Activated CD8-positive, alpha-beta T cell treated with anti-CD3 and anti-CD28 coated beads, Interleukin-2, amount 10 ng/mL, durations not matched to agents 7 days and 5 days (primary cell): ENCODE measurements around the gene ATG4B. TPM values are rescaled to one million over a fixed set of nuclear protein-coding genes. Genes with fewer than 3 reads are reported as not detected.
A peak's percentile ranks its signal among the peaks of the same experiment; 100 is the strongest.
"Not testable (repeated sequence)": the region's sequence is repeated elsewhere in the genome, so short reads cannot be mapped to it uniquely, and the experiment has no call there.

Experiments
- ATAC-seq: fragments of 150-1000 bp; cut with Tn5 transposase; one replicate; pipeline ENCODE4 v1.10.0; 2021; ENCODE audit warnings: moderate library complexity
- CTCF ChIA-PET: fragments of 350-600 bp; sonication (Branson Sonifier 250); formaldehyde crosslinking; loops from one replicate; lab custom pipeline; 2021; ENCODE audit warnings: antibody characterized with exemption; lab: Charles Lee
- POLR2A ChIA-PET: fragments of 350-600 bp; sonication (Branson Sonifier 250); formaldehyde crosslinking; loops from one replicate; lab custom pipeline; 2021; ENCODE audit warnings: antibody characterized with exemption; lab: Charles Lee
- DNase-seq: peaks from one replicate; pipeline ENCODE4 v3.0.0-alpha.2; 2020
- H3K27ac Mint-ChIP-seq: one replicate; pipeline ENCODE4 v1.8.0; 2021; ENCODE audit warnings: mild to moderate bottlenecking, mixed read lengths
- H3K27me3 Mint-ChIP-seq: one replicate; pipeline ENCODE4 v1.8.0; 2021; ENCODE audit warnings: low read depth, mixed read lengths
- H3K36me3 Mint-ChIP-seq: one replicate; pipeline ENCODE4 v1.8.0; 2021; ENCODE audit warnings: low read depth, mixed read lengths
- H3K4me1 Mint-ChIP-seq: one replicate; pipeline ENCODE4 v1.8.0; 2021; ENCODE audit warnings: low read depth, mixed read lengths
- H3K4me3 Mint-ChIP-seq: one replicate; pipeline ENCODE4 v1.8.0; 2021; ENCODE audit warnings: mild to moderate bottlenecking, mixed read lengths
- H3K9me3 Mint-ChIP-seq: one replicate; pipeline ENCODE4 v1.8.0; 2022; ENCODE audit warnings: mixed read lengths; ENCODE audit not compliant: insufficient read depth
- total RNA-seq, 2 experiments: library from RNA; stranded (reverse); gene quantifications; one replicate each; pipeline ENCODE4 v1.2.3, GENCODE V29; 2021

ATG4B gene
- total RNA-seq = 10 to 100 TPM; 81.2 to 94.6 TPM

GRCh38 chr2:241637018-241637794 is at the start of gene ATG4B, which contains the start of gene THAP4:
Gene ATG4B, plus strand, starts transcription at chr2:241637693. Its CDS starts 22 bp downstream, at chr2:241637715.
Gene THAP4, minus strand, starts transcription at chr2:241637158. Its CDS starts 141 bp downstream, at chr2:241637017.
- ATAC-seq (peak; percentile 76), DNase-seq (peak; percentile 81)
- ChIA-PET CTCF (interaction anchor here (0.6 to 1.7 kb wide), 7 partner anchors 13 to 322 kb away, joined by 3 to 6 read pairs (median 4); partner anchors contain the start of genes HDLBP, ING5 and SEPTIN2), POLR2A (interaction anchor here (1.0 to 2.3 kb wide), 3 partner anchors 11 to 22 kb away, joined by 3 to 12 read pairs (median 6); no protein-coding TSS in a partner anchor)
- H3K36me3 Mint-ChIP-seq = peaks cover 40% of the 10 kb centered on the region
- H3K4me3 Mint-ChIP-seq = peak within 1 kb of the TSS; percentile 90
- no peaks in the 10 kb centered on the region for H3K9me3 Mint-ChIP-seq
- H3K4me1 Mint-ChIP-seq = peaks cover 49% of the 10 kb centered on the region
- peak within 1 kb of the TSS; percentile 94 for H3K27ac Mint-ChIP-seq
- no peaks in the 10 kb centered on the region for H3K27me3 Mint-ChIP-seq

- CTCF ChIA-PET = interaction anchor here (0.8 kb wide), 1 partner anchor 15 kb away, joined by 3 read pairs; no protein-coding TSS in a partner anchor
- POLR2A ChIA-PET = not testable (repeated sequence)
Measured at GRCh38 chr2:241589863-241590262, 47.6 kb upstream of the ATG4B start.

GRCh38 chr2:241590496-241591455 is 46.7 kb upstream of the ATG4B start:
- H3K27me3 Mint-ChIP-seq, ATAC-seq, H3K4me1 Mint-ChIP-seq, H3K27ac Mint-ChIP-seq, CTCF ChIA-PET, POLR2A ChIA-PET, DNase-seq, H3K4me3 Mint-ChIP-seq: not testable (repeated sequence)
- peaks cover 14% of the 10 kb centered on the region for H3K9me3 Mint-ChIP-seq
- H3K36me3 Mint-ChIP-seq = peaks cover 35% of the 10 kb centered on the region

More at GRCh38 chr2:241589863-241590262, 47.6 kb upstream of the ATG4B start:
- H3K4me3 Mint-ChIP-seq, H3K27me3 Mint-ChIP-seq, H3K4me1 Mint-ChIP-seq, ATAC-seq, H3K27ac Mint-ChIP-seq, DNase-seq: not testable (repeated sequence)
- H3K9me3 Mint-ChIP-seq = peaks cover 21% of the 10 kb centered on the region
- H3K36me3 Mint-ChIP-seq = peaks cover 43% of the 10 kb centered on the region

GRCh38 chr2:241592126-241592845 is 45.2 kb upstream of the ATG4B start:
- ChIA-PET CTCF (interaction anchor here (1.3 kb wide), 1 partner anchor 18 kb away, joined by 4 read pairs; no protein-coding TSS in a partner anchor), POLR2A (no interaction called here)
- no peak overlapping the region for H3K4me3 Mint-ChIP-seq

GRCh38 chr2:241593271-241593670 is 44.2 kb upstream of the ATG4B start:
- no peak overlapping the region for H3K27ac Mint-ChIP-seq
- CTCF ChIA-PET = no interaction called here
- no peak for DNase-seq
- peaks cover 13% of the 10 kb centered on the region for H3K36me3 Mint-ChIP-seq
- H3K27me3 Mint-ChIP-seq = no peaks in the 10 kb centered on the region
- no peak overlapping the region for H3K4me3 Mint-ChIP-seq
- no peaks in the 10 kb centered on the region for H3K4me1 Mint-ChIP-seq
- no peaks in the 10 kb centered on the region for H3K9me3 Mint-ChIP-seq
- POLR2A ChIA-PET = no interaction called here
- ATAC-seq = no peak

More at GRCh38 chr2:241592126-241592845, 45.2 kb upstream of the ATG4B start:
- no peaks in the 10 kb centered on the region for H3K4me1 Mint-ChIP-seq
- no peak overlapping the region for H3K27ac Mint-ChIP-seq
- no peaks in the 10 kb centered on the region for H3K27me3 Mint-ChIP-seq
- peaks cover 22% of the 10 kb centered on the region for H3K36me3 Mint-ChIP-seq
- peaks cover 4% of the 10 kb centered on the region for H3K9me3 Mint-ChIP-seq
- ATAC-seq = no peak
- DNase-seq = no peak

- ChIA-PET CTCF (interaction anchor here (0.7 to 1.2 kb wide), 2 partner anchors 14 to 42 kb away, joined by 3 to 5 read pairs; partner anchors contain the start of gene ATG4B), POLR2A (no interaction called here)
- H3K27me3 Mint-ChIP-seq = no peaks in the 10 kb centered on the region
- no peak for ATAC-seq
- H3K9me3 Mint-ChIP-seq = no peaks in the 10 kb centered on the region
- H3K27ac Mint-ChIP-seq = no peak overlapping the region
- no peaks in the 10 kb centered on the region for H3K4me1 Mint-ChIP-seq
- DNase-seq = no peak
- H3K4me3 Mint-ChIP-seq = no peak overlapping the region
- H3K36me3 Mint-ChIP-seq = peaks cover 13% of the 10 kb centered on the region
Measured at GRCh38 chr2:241595600-241596140, 41.8 kb upstream of the ATG4B start.

- Mint-ChIP-seq H3K36me3 (peaks cover 18% of the 10 kb centered on the region), H3K9me3 (no peaks in the 10 kb centered on the region), H3K4me1 (no peaks in the 10 kb centered on the region), H3K27ac (no peak overlapping the region), H3K4me3 (no peak overlapping the region), H3K27me3 (no peaks in the 10 kb centered on the region)
- no peak for ATAC-seq
- ChIA-PET CTCF (interaction anchor here (1.0 to 3.4 kb wide), 2 partner anchors 12 to 40 kb away, joined by 3 to 17 read pairs; no protein-coding TSS in a partner anchor), POLR2A (no interaction called here)
- DNase-seq = no peak
Measured at GRCh38 chr2:241597561-241597960, 39.9 kb upstream of the ATG4B start.

- H3K4me3 Mint-ChIP-seq = no peak overlapping the region
- no peak for ATAC-seq
- no peak overlapping the region for H3K27ac Mint-ChIP-seq
- H3K4me1 Mint-ChIP-seq = no peaks in the 10 kb centered on the region
- CTCF ChIA-PET = interaction anchor here (1.0 to 3.4 kb wide), 2 partner anchors 11 to 40 kb away, joined by 3 to 17 read pairs; no protein-coding TSS in a partner anchor
- peaks cover 18% of the 10 kb centered on the region for H3K36me3 Mint-ChIP-seq
- H3K27me3 Mint-ChIP-seq = no peaks in the 10 kb centered on the region
- POLR2A ChIA-PET = no interaction called here
- no peaks in the 10 kb centered on the region for H3K9me3 Mint-ChIP-seq
- no peak for DNase-seq
Measured at GRCh38 chr2:241598061-241598460, 39.4 kb upstream of the ATG4B start.

GRCh38 chr2:241598487-241598886 is 39.0 kb upstream of the ATG4B start:
- Mint-ChIP-seq H3K36me3 (peaks cover 21% of the 10 kb centered on the region), H3K27ac (no peak overlapping the region), H3K27me3 (no peaks in the 10 kb centered on the region), H3K4me3 (no peak overlapping the region), H3K9me3 (no peaks in the 10 kb centered on the region), H3K4me1 (no peaks in the 10 kb centered on the region)
- ChIA-PET CTCF (interaction anchor here (1.0 to 3.4 kb wide), 2 partner anchors 11 to 41 kb away, joined by 3 to 17 read pairs; no protein-coding TSS in a partner anchor), POLR2A (no interaction called here)
- no peak for DNase-seq
- no peak for ATAC-seq

- Mint-ChIP-seq H3K4me3 (no peak overlapping the region), H3K4me1 (no peaks in the 10 kb centered on the region), H3K27me3 (no peaks in the 10 kb centered on the region), H3K9me3 (no peaks in the 10 kb centered on the region), H3K27ac (no peak overlapping the region), H3K36me3 (peaks cover 20% of the 10 kb centered on the region)
- ATAC-seq (no peak), DNase-seq (no peak)
- ChIA-PET CTCF (interaction anchor here (3.4 kb wide), 1 partner anchor 10 kb away, joined by 17 read pairs; no protein-coding TSS in a partner anchor), POLR2A (no interaction called here)
Measured at GRCh38 chr2:241599615-241600014, 37.9 kb upstream of the ATG4B start.
